SK-MEL-5 (cell line): ENCODE data around the gene IMPACT. TPM values are rescaled to one million over a fixed set of nuclear protein-coding genes. Genes with fewer than 3 reads are reported as not detected.

Experiments
- DNase-seq: peaks from one replicate; pipeline ENCODE4 v3.0.0-alpha.2; 2016; ENCODE audit warnings: low read depth, low spot score
- in situ Hi-C: cut with HindIII; loops from 2 replicates; pipeline ENCODE4 v1.10.0; 2016; ENCODE audit warnings: low sequenced_read_pairs, high pct_unique_total_duplicates, low pct_unique_long_range_greater_than_20kb
- small RNA-seq, 2 experiments: library from RNA; depleted of rRNA; stranded (forward); fragments of <200 nt; gene quantifications; one replicate each; pipeline ENCODE3, GENCODE V24; 2014
- total RNA-seq: library from RNA; depleted of rRNA; stranded (reverse); fragments of >200 nt; shearing (Covaris generic); gene quantifications from 2 replicates; pipeline ENCODE4 v1.2.3, GENCODE V29; 2014; rRNA removed

IMPACT gene
- total RNA-seq, 1 experiment from 2014 or later = 47.3 TPM

DNA sequence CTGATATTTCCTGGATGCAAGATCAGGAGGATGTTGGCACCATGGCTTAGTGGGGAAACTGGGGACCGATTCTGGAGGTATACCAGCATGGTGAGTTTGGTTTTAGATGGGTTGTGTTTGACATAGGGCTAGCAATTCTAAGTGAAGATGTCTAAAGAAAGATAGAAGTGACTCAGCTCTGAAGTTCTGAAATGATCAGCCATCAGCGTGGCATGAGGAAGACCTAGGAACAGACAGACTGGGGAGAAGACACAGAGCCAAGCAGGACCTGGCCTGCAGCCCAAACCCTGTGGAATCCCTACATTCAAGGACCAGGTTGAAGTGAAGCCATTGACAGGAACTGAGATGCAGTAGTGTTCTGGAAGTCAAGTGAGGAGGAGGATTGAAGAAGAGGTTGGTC is 73.7 kb downstream of the IMPACT start:
- in situ Hi-C loops = no loop called here
- no peak for DNase-seq

GRCh38 chr18:24500766-24501165 is 74.3 kb downstream of the IMPACT start:
- in situ Hi-C loops = no loop called here
- DNase-seq = no peak

GRCh38 chr18:24502667-24503523 is 76.4 kb downstream of the IMPACT start:
- DNase-seq = no peak
- in situ Hi-C loops = no loop called here

Small RNA genes lying within 50 kb of the gene (small RNA-seq; reads per million reads assigned to genes)
- gene RF00019 = 0 reads per million in 2 experiments

Other genes starting within 250 kb of the IMPACT start
- 84.6 and 84.7 TPM in 2 replicates for gene OSBPL1A, start 28.8 kb upstream of the IMPACT start, total RNA-seq
- gene HRH4, start 34.0 kb downstream of the IMPACT start, total RNA-seq = not detected in 2 replicates